Measurements from ENCODE around the gene SLC25A22. TPM values are rescaled to one million over a fixed set of nuclear protein-coding genes. Genes with fewer than 3 reads are reported as not detected.
A peak's percentile ranks its signal among the peaks of the same experiment; 100 is the strongest.

The SLC25A22 gene
- total RNA-seq, 2 experiments from 2014 or later: 45.9 to 49.1 TPM

DNA sequence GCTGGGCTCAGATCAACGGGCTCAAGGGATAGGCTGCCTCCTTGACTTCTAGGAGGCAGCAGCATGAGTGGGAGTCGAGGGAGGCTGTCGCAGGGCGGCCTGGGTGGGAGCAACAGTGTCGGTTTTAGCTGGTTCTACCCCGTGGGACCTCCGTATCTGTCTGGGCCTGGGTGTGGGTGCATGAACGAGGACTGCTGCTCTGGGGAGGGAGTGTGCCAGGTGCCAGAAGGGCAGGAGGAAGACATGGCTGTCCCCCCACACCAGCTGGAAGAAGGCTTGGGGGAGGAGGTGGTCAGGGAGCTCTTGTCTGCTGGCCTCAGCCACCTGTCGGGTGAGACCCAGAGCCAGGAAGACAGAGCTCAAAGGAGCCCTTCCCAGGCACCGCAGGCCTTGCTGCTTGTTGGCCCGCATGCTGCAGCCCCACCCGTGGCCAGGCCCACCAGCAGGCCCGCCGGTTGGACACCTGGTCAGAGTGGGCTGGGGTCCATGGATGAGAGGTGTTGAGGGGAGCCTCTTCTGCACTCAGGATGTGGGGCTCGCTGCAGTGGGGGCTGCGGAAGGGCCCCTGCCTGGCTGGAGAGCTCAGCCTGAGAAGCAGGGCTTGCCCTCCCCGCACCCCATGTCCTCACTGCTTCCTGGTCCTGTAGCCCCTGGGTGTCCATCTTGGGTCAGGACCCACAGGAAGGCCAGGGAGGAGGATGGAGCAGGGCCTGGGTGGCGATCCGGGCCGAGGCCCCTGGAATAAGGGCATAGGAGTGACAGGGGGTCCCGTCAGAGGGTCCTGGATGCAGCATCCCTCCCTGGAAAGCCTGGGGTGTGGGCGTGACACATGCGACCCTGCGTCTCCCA lies 11.6 kb downstream of the SLC25A22 start:
- Mint-ChIP-seq H3K9me3 (no peaks in the 10 kb centered on the region), H3K4me1 (peaks cover 11% of the 10 kb centered on the region), H3K4me3 (no peak overlapping the region), H3K27ac (no peak overlapping the region), H3K27me3 (no peaks in the 10 kb centered on the region), H3K36me3 (ENCODE audit: low read depth) (peaks cover 10% of the 10 kb centered on the region)
- ChIA-PET POLR2A (no interaction called here), CTCF (interaction anchor here (0.6 to 1.6 kb wide), 4 partner anchors 18 to 208 kb away, joined by 3 to 4 read pairs (median 3); partner anchors contain the start of genes DEAF1 and TMEM80)
- DNase-seq: no peak

- ChIA-PET CTCF (interaction anchor here (1.0 kb wide), 1 partner anchor 11 kb away, joined by 3 read pairs; no protein-coding TSS in a partner anchor), POLR2A (no interaction called here)
- Mint-ChIP-seq H3K36me3 (ENCODE audit: low read depth) (peaks cover 7% of the 10 kb centered on the region), H3K4me1 (peaks cover 18% of the 10 kb centered on the region), H3K4me3 (no peak overlapping the region), H3K9me3 (no peaks in the 10 kb centered on the region), H3K27me3 (no peaks in the 10 kb centered on the region), H3K27ac (no peak overlapping the region)
- DNase-seq: peak; percentile 40
Observed at GRCh38 chr11:783581-784015, 14.5 kb downstream of the SLC25A22 start.

DNA sequence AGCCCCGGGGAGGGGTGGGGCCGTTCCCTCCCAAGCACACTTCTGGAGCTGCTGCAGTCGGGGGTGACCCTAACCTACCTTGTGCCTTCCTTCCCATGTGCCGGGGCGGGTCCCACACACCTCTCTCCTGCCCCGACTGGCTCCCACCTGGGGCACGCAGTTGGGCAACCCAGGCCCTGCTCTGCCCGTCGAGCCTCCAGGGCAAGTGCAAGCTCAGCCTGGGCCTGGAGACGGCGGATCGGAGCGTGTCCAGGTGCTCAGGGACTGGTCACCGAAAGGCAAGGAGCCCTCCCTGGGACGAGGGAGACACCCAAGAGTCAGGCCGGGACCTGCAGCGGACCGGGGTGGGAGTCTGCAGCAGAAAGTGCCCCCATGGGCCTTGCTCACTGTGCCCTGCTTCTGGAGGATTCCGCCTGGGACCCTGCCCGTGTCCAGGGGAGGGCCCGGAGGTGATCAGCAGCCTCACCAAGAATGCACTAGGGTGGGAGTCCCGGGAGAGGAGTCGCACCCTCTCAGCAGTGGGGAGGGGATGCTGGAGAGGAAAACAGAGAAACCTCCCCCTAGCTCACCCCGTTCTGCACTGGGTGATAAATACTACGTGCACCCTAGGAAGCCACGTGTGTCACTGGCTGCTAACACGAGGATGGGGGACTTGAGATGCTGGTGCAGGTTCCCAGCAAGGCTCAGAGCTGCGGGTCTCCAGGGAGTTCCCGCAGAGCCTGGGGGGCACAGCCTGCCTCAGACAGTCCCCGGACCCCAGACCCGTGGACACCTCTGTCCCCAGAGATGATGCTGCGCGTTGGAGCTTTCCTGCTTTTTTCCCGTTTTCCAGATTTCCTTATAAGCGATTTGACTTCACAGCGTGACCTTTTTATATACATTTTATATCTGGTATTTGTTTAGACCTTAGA lies 15.6 kb downstream of the SLC25A22 start:
- H3K27ac Mint-ChIP-seq: no peak overlapping the region
- no peaks in the 10 kb centered on the region for H3K27me3 Mint-ChIP-seq
- no peak overlapping the region for H3K4me3 Mint-ChIP-seq
- peaks cover 7% of the 10 kb centered on the region for H3K36me3 Mint-ChIP-seq (ENCODE audit: low read depth)
- DNase-seq: no peak
- ChIA-PET CTCF (interaction anchor here (0.6 kb wide), 1 partner anchor 70 kb away, joined by 3 read pairs; no protein-coding TSS in a partner anchor), POLR2A (no interaction called here)
- no peaks in the 10 kb centered on the region for H3K9me3 Mint-ChIP-seq
- H3K4me1 Mint-ChIP-seq: peaks cover 15% of the 10 kb centered on the region

DNA sequence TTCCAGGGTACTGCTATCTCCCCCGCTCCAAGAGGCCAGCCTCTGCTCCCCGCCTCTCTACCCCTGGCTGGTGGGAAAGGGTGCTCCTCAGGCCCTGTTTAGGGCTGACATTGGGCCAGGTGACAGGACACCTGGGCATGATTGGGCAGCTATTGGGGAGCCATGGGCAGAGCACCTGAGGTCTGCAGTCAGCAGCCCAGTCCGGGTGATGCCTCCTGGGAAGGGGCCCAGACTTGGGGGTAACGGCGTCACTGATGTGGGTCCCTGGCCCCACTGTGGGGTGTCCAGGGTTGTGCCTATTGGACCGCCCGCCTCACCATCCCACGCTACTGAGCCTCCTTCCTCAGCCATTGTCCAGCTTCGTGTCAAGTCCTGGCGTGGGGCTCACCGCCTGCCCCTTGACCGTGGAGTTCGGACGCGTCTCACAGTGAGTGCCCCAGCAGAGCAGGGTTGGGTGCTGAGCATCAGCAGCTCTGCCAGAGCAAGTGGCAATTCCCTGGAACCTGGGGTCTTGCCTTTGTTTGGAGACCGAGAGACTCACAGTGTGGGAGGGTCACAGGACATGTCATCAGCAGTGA lies 18.0 kb downstream of the SLC25A22 start:
- ChIA-PET POLR2A (no interaction called here), CTCF (no interaction called here)
- Mint-ChIP-seq H3K9me3 (no peaks in the 10 kb centered on the region), H3K4me1 (peaks cover 26% of the 10 kb centered on the region), H3K4me3 (peak overlapping the region; percentile 13), H3K36me3 (ENCODE audit: low read depth) (peaks cover 10% of the 10 kb centered on the region), H3K27me3 (no peaks in the 10 kb centered on the region), H3K27ac (no peak overlapping the region)
- no peak for DNase-seq

GRCh38 chr11:778976-779954 lies 18.8 kb downstream of the SLC25A22 start:
- H3K27ac Mint-ChIP-seq: peak overlapping the region; percentile 46
- peak overlapping the region; percentile 30 for H3K4me3 Mint-ChIP-seq
- DNase-seq: no peak
- ChIA-PET CTCF (interaction anchor here (0.7 to 1.1 kb wide), 2 partner anchors 52 to 260 kb away, joined by 3 to 5 read pairs; no protein-coding TSS in a partner anchor), POLR2A (no interaction called here)
- no peaks in the 10 kb centered on the region for H3K9me3 Mint-ChIP-seq
- H3K36me3 Mint-ChIP-seq (ENCODE audit: low read depth): peaks cover 10% of the 10 kb centered on the region
- no peaks in the 10 kb centered on the region for H3K27me3 Mint-ChIP-seq
- peaks cover 31% of the 10 kb centered on the region for H3K4me1 Mint-ChIP-seq

DNA sequence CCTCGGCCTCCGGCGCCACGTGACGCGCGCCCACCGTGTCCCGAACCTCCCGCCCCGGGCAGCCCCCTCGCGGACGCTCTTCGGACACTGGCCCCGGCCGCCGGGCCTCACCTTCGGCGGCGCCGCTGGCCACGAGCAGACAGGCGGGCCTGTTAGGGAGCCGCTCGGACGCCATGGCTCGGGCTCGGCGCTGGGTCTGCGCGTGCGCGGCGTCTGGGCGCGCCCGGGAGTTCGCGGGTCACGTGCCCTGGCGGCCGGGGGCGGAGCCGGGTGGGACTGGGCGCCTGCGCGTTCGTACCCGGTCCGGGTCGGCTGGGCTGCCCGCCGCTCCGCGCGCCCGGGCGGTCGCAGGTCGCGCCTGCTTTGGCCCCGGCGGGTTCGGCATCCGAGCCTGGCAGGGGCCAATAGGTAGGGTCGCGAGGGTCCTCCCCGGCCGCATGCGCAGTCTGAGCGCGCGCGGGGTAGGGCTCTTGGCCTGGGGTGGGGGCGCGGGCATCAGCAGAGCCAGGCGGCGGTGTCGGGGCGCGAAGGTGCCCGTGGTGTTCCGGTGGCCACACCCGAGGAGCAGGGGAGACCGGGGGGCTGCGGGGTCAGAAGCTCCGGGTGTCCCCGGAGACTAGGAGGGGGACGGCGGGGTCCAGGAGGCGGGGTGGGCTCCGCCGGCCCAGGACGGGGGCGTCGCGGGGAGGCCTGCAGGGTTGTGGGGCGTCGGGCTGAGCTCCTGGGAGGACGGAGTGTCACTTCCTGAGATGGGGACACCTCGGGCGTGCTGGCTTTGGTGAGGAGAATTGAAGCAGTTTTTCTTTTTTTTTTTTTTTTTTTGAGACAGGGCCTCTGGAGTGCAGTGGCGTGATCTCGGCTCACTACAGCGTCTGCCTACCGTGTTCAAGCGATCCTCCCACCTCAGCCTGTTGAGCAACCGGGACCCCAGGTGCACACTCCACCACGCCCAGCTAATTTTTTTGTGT lies 20.5 kb downstream of the SLC25A22 start, which contains the start of gene GATD1:
Gene GATD1 (minus strand): TSS at position 200 of the 968 bp plus-strand sequence. CDS start 25 bp downstream, at position 175.
- H3K4me3 Mint-ChIP-seq: peak within 1 kb of the TSS; percentile 83
- peaks cover 25% of the 10 kb centered on the region for H3K4me1 Mint-ChIP-seq
- H3K27ac Mint-ChIP-seq: peak within 1 kb of the TSS; percentile 91
- DNase-seq: peak; percentile 94
- peaks cover 4% of the 10 kb centered on the region for H3K36me3 Mint-ChIP-seq (ENCODE audit: low read depth)
- ChIA-PET POLR2A (interaction anchor here (1.3 kb wide), 1 partner anchor 13 kb away, joined by 4 read pairs; no protein-coding TSS in a partner anchor), CTCF (interaction anchor here (0.6 to 0.9 kb wide), 8 partner anchors 14 to 165 kb away, joined by 3 to 6 read pairs (median 3); no protein-coding TSS in a partner anchor)
- no peaks in the 10 kb centered on the region for H3K9me3 Mint-ChIP-seq
- no peaks in the 10 kb centered on the region for H3K27me3 Mint-ChIP-seq

- Mint-ChIP-seq H3K9me3 (no peaks in the 10 kb centered on the region), H3K27ac (peak overlapping the region; percentile 87), H3K4me1 (peaks cover 25% of the 10 kb centered on the region), H3K36me3 (ENCODE audit: low read depth) (peaks cover 4% of the 10 kb centered on the region), H3K4me3 (peak overlapping the region; percentile 80), H3K27me3 (no peaks in the 10 kb centered on the region)
- peak; percentile 33 for DNase-seq
- CTCF ChIA-PET: interaction anchor here (0.9 to 1.9 kb wide), 2 partner anchors 24 to 258 kb away, joined by 3 to 6 read pairs; no protein-coding TSS in a partner anchor
- POLR2A ChIA-PET: interaction anchor here (1.3 kb wide), 1 partner anchor 14 kb away, joined by 4 read pairs; no protein-coding TSS in a partner anchor
Observed at GRCh38 chr11:776561-777287, 21.4 kb downstream of the SLC25A22 start.

GRCh38 chr11:776263-776560 lies 21.9 kb downstream of the SLC25A22 start:
- H3K27ac Mint-ChIP-seq: peak overlapping the region; percentile 87
- peaks cover 4% of the 10 kb centered on the region for H3K36me3 Mint-ChIP-seq (ENCODE audit: low read depth)
- H3K4me1 Mint-ChIP-seq: peaks cover 25% of the 10 kb centered on the region
- POLR2A ChIA-PET: no interaction called here
- CTCF ChIA-PET: interaction anchor here (1.9 kb wide), 1 partner anchor 257 kb away, joined by 6 read pairs; no protein-coding TSS in a partner anchor
- H3K4me3 Mint-ChIP-seq: peak overlapping the region; percentile 80
- H3K27me3 Mint-ChIP-seq: no peaks in the 10 kb centered on the region
- no peaks in the 10 kb centered on the region for H3K9me3 Mint-ChIP-seq
- no peak for DNase-seq

DNA sequence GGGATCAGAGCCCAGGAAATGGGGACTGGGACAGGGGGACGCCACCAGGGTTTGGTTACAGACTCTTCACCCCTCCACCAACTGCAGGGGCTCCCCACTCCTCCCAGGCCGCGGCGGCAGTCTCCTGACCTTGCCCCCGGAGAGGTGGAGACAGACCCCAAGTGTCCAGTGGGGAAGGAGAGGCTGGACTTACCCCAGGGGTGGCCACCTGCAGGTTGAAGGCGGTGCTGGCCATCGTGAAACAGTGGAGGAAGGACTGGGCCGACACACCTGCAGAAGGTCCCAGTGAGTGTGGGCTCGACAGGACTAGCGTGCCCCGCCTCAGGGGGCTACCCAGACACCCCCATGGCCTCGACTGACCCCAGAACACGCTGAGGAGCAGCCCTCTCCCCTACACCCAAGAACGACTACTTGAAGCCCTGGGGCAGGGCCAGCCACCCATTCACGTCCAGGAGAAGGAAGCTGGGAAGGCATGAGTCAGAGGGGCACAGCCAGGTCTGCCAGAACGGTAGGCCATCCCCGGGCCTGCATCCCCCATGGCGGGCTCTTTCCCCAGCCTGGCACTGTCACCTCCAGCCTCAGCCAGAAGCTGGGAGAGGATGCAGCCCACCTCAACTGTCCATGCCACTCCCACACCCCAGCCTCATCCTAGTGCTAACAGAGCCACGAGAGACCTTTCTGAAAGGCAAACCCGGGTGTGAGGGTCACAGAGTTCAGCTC lies 23.0 kb downstream of the SLC25A22 start:
- peaks cover 2% of the 10 kb centered on the region for H3K36me3 Mint-ChIP-seq (ENCODE audit: low read depth)
- H3K27me3 Mint-ChIP-seq: no peaks in the 10 kb centered on the region
- H3K4me3 Mint-ChIP-seq: peak overlapping the region; percentile 54
- no peaks in the 10 kb centered on the region for H3K9me3 Mint-ChIP-seq
- POLR2A ChIA-PET: no interaction called here
- peaks cover 24% of the 10 kb centered on the region for H3K4me1 Mint-ChIP-seq
- no peak for DNase-seq
- CTCF ChIA-PET: interaction anchor here (1.9 kb wide), 1 partner anchor 256 kb away, joined by 6 read pairs; no protein-coding TSS in a partner anchor
- peak overlapping the region; percentile 51 for H3K27ac Mint-ChIP-seq

- Mint-ChIP-seq H3K9me3 (no peaks in the 10 kb centered on the region), H3K4me1 (peaks cover 17% of the 10 kb centered on the region), H3K36me3 (ENCODE audit: low read depth) (peaks cover 2% of the 10 kb centered on the region), H3K27me3 (no peaks in the 10 kb centered on the region), H3K27ac (peak overlapping the region; percentile 25), H3K4me3 (no peak overlapping the region)
- DNase-seq: no peak
- ChIA-PET CTCF (interaction anchor here (0.7 kb wide), 1 partner anchor 17 kb away, joined by 3 read pairs; no protein-coding TSS in a partner anchor), POLR2A (no interaction called here)
Observed at GRCh38 chr11:773830-774229, 24.3 kb downstream of the SLC25A22 start.

All from activated CD4-positive, alpha-beta T cell treated with anti-CD3 and anti-CD28 coated beads, Interleukin-2, amount 10 ng/mL, durations not matched to agents 7 days and 5 days (primary cell).